A549 (cell line): Measurements from ENCODE around the gene RNF167. TPM values are rescaled to one million over a fixed set of nuclear protein-coding genes. Genes with fewer than 3 reads are reported as not detected.
A peak's percentile ranks its signal among the peaks of the same experiment; 100 is the strongest.

Experiments used
- ATAC-seq, 2 experiments: fragments of 200-7000 bp in 1 of 2; fragments of >200 bp in 1 of 2; cut with Nextera tagmentation in 1 of 2; cut with Tn5 transposase in 1 of 2; 3 replicates each; pipeline versions ENCODE4 v1.8.0 to v1.9.1; 2018 to 2020; ENCODE audit warnings: mild to moderate bottlenecking in 1 of 2, moderate library complexity in 1 of 2
- CTCF ChIA-PET: fragments of 300-600 bp; sonication (Branson Sonifier 250); formaldehyde crosslinking; extraction: SDS; loops from one replicate; lab custom pipeline; 2021; ENCODE audit warnings: antibody characterized with exemption, inconsistent platforms; lab: Yijun Ruan, JAX
- POLR2A ChIA-PET: fragments of 350-600 bp; formaldehyde crosslinking; extraction: SDS; loops from one replicate; lab custom pipeline; 2021; ENCODE audit warnings: antibody characterized with exemption, inconsistent platforms; lab: Yijun Ruan, JAX
- DNase-seq, 2 experiments: peaks; one replicate each; pipeline versions ENCODE4 v3.0.0 to v3.0.0-alpha.2; 2011 to 2016; ENCODE audit warnings: low read depth in 1 of 2, low spot score in 1 of 2
- FAIRE-seq: peaks from 2 replicates; lab custom pipeline; 2011; peaks lifted over from hg19 to GRCh38; lab: Jason Lieb, UNC
- H3K27ac ChIP-seq, 2 experiments: fragments of >200 bp; sonication (Bioruptor Twin); formaldehyde crosslinking; 3 replicates each; pipeline ENCODE4 v1.5.1; 2016 to 2017
- H3K4me1 ChIP-seq: fragments of >200 bp; sonication (Bioruptor Twin); formaldehyde crosslinking; 3 replicates; pipeline ENCODE4 v1.6.1; 2016
- H3K4me2 ChIP-seq: fragments of >200 bp; sonication (Bioruptor Twin); formaldehyde crosslinking; 3 replicates; pipeline ENCODE4 v1.6.1; 2016
- H3K4me3 ChIP-seq: fragments of >200 bp; sonication (Bioruptor Twin); formaldehyde crosslinking; 3 replicates; pipeline ENCODE4 v1.5.1; 2016
- H3K9me3 ChIP-seq: fragments of >200 bp; sonication (Bioruptor Twin); formaldehyde crosslinking; 3 replicates; pipeline ENCODE4 v1.6.1; 2016
- BCL3 ChIP-seq: fragments of >200 bp; sonication (Bioruptor Twin); formaldehyde crosslinking; IDR thresholded peaks from 3 replicates; pipeline ENCODE4 v1.6.1; 2016
- BHLHE40 ChIP-seq: IDR thresholded peaks from 2 replicates; pipeline ENCODE4 v1.6.1; 2012; ENCODE audit warnings: low read depth, low read length, inconsistent platforms
- CBX2 ChIP-seq: fragments of 200-600 bp; sonication (generic); IDR thresholded peaks from 2 replicates; pipeline ENCODE4 v1.6.1; 2016; ENCODE audit warnings: low read depth, mild to moderate bottlenecking, borderline replicate concordance
- CBX8 ChIP-seq: fragments of 200-600 bp; sonication (generic); IDR thresholded peaks from 2 replicates; pipeline ENCODE4 v1.6.1; 2016
- E2F6 ChIP-seq: IDR thresholded peaks from 2 replicates; pipeline ENCODE4 v1.6.1; 2012; ENCODE audit warnings: low read depth, borderline replicate concordance
- EHF ChIP-seq: fragments of 250-450 bp; sonication (Bioruptor Pico); IDR thresholded peaks from 2 replicates; pipeline ENCODE4 v1.5.0; 2020; ENCODE audit warnings: mild to moderate bottlenecking
- ELK1 ChIP-seq: fragments of 150-350 bp; IDR thresholded peaks from 2 replicates; pipeline ENCODE4 v1.6.1; 2014; ENCODE audit warnings: low read depth, mild to moderate bottlenecking, low read length
- ESRRA ChIP-seq: fragments of 150-350 bp; IDR thresholded peaks from 2 replicates; pipeline ENCODE4 v1.6.1; 2014; ENCODE audit warnings: mild to moderate bottlenecking, low read length, borderline replicate concordance
- FOSL2 ChIP-seq, 2 experiments: fragments of 450-650 bp in 1 of 2; fragments of >200 bp in 1 of 2; sonication (Bioruptor Twin) in 1 of 2; formaldehyde crosslinking; IDR thresholded peaks; 2 replicates each; pipeline versions ENCODE4 v1.5.0 to v1.6.1; 2016 to 2020; ENCODE audit warnings: mild to moderate bottlenecking in 1 of 2, moderate library complexity in 1 of 2
- GATA3 ChIP-seq: IDR thresholded peaks from 2 replicates; pipeline ENCODE4 v1.6.1; 2012; ENCODE audit warnings: borderline replicate concordance
- HES2 ChIP-seq: fragments of >200 bp; sonication (Bioruptor Twin); formaldehyde crosslinking; IDR thresholded peaks from 2 replicates; pipeline ENCODE4 v1.6.1; 2016
- HOXA7 ChIP-seq: fragments of 250-450 bp; sonication (Bioruptor Pico); IDR thresholded peaks from 2 replicates; pipeline ENCODE4 v1.5.0; 2020; ENCODE audit warnings: mild to moderate bottlenecking, moderate library complexity
- MAFK ChIP-seq: fragments of 450-650 bp; IDR thresholded peaks from 2 replicates; pipeline ENCODE4 v1.6.1; 2014; ENCODE audit not compliant: partially characterized antibody
- MAZ ChIP-seq: fragments of 150-350 bp; IDR thresholded peaks from 2 replicates; pipeline ENCODE4 v1.6.1; 2014; ENCODE audit warnings: antibody characterized with exemption, low read depth, low read length, borderline replicate concordance
- NR3C1 ChIP-seq: fragments of >200 bp; sonication (Bioruptor Twin); formaldehyde crosslinking; IDR thresholded peaks from 3 replicates; pipeline ENCODE4 v1.6.1; 2017
- PHF8 ChIP-seq: fragments of 200-600 bp; sonication (generic); IDR thresholded peaks from 2 replicates; pipeline ENCODE4 v1.6.1; 2016; ENCODE audit warnings: low read depth, mild to moderate bottlenecking, antibody characterized with exemption, moderate library complexity, borderline replicate concordance
- POLR2AphosphoS2 ChIP-seq: conservative IDR thresholded peaks from 2 replicates; pipeline ENCODE4 v1.6.1; 2012; ENCODE audit warnings: low read length, improper control_type of control experiment, inconsistent platforms
- RAD21 ChIP-seq, 2 experiments: fragments of >200 bp in 1 of 2; sonication (Bioruptor Twin) in 1 of 2; formaldehyde crosslinking in 1 of 2; IDR thresholded peaks in 1 of 2; conservative IDR thresholded peaks in 1 of 2; 2 replicates in 1 of 2; 3 replicates in 1 of 2; pipeline ENCODE4 v1.6.1; 2012 to 2018; ENCODE audit warnings: inconsistent platforms in 1 of 2
- RNF2 ChIP-seq: fragments of 200-600 bp; sonication (generic); IDR thresholded peaks from 2 replicates; pipeline ENCODE4 v1.6.1; 2016; ENCODE audit warnings: low read depth, mild to moderate bottlenecking, antibody characterized with exemption, moderate library complexity, borderline replicate concordance
- SMC3 ChIP-seq: fragments of >200 bp; sonication (Bioruptor Twin); formaldehyde crosslinking; IDR thresholded peaks from 3 replicates; pipeline ENCODE4 v1.6.1; 2018; ENCODE audit warnings: inconsistent platforms
- ZSCAN20 ChIP-seq: fragments of 250-450 bp; sonication (Bioruptor Pico); IDR thresholded peaks from 2 replicates; pipeline ENCODE4 v1.8.0; 2022; ENCODE audit warnings: mild to moderate bottlenecking, moderate library complexity
- WGBS: methylation state at CpG from one replicate; pipeline ENCODE4 v1.1.6; 2017; ENCODE audit errors: missing lambda C conversion rate; 5-methylcytosine and 5-hydroxymethylcytosine counted together
- polyA plus RNA-seq, 4 experiments: library from polyadenylated mRNA; depleted of rRNA in 3 of 4; stranded (reverse); fragments of >200 nt; fragmentation: RNase III in 1 of 4; extraction: RNeasy Plus Mini Kit Qiagen cat#74134 plus additional on column Dnase treatment in 1 of 4; gene quantifications; 2 replicates in 3 of 4; 3 replicates in 1 of 4; pipeline ENCODE4 v1.2.3, GENCODE V29; 2011 to 2017

The RNF167 gene
- polyA plus RNA-seq, 2 of the 4 experiments (the other 2 are of a cell fraction), result 86.4 to 98.7 TPM

GRCh38 chr17:4945176-4945943 lies 5.3 kb downstream of the RNF167 start (continued):
- TF ChIP-seq E2F6 (no peak), GATA3 (peak; percentile 53; the same call in 1 of the 2 replicates), MAZ (0 out of 2 replicates have a peak, but pooled peaks have one; percentile 56), POLR2AphosphoS2 (peak; percentile 94), RNF2 (no peak), BHLHE40 (no peak), NR3C1 (no peak), BCL3 (peak; percentile 88; the same call in 2 of the 3 replicates), CBX8 (no peak), FOSL2 (IDR thresholded peaks at IDR 0.05) (peak; percentile 96), FOSL2 (CRISPR knock-in tag; IDR thresholded peaks at IDR 0.05) (peak; percentile 99), HES2 (no peak), PHF8 (no peak), SMC3 (no peak), RAD21 (conservative IDR thresholded peaks at IDR 0.05 in 1 of 2, IDR thresholded peaks at IDR 0.05 in 1 of 2) (no peak), ZSCAN20 (CRISPR knock-in tag) (no peak), ESRRA (no peak), CBX2 (no peak)

GRCh38 chr17:4945944-4946280 lies 5.8 kb downstream of the RNF167 start:
- H3K27ac ChIP-seq, result peak overlapping the region; percentile 99
- 4% methylated on average over 4 of the region's 4 CpGs for WGBS
- H3K4me1 ChIP-seq, result peaks cover 59% of the 10 kb centered on the region
- DNase-seq (no peak), ATAC-seq (no peak), FAIRE-seq (no peak)
- ChIA-PET CTCF (interaction anchor here (1.4 to 3.7 kb wide), 4 partner anchors 16 to 41 kb away, joined by 4 to 17 read pairs (median 8); partner anchors contain the start of genes CAMTA2 and SPAG7), POLR2A (interaction anchor here (5.3 kb wide), 1 partner anchor 21 kb away, joined by 67 read pairs; the partner anchor contains the start of gene SPAG7)
- H3K4me3 ChIP-seq, result peak overlapping the region; percentile 98
- H3K9me3 ChIP-seq, result no peaks in the 10 kb centered on the region
- H3K4me2 ChIP-seq, result peak overlapping the region; percentile 99
- no peak for TF ChIP-seq HOXA7
- no peak for TF ChIP-seq EHF (CRISPR knock-in tag)
- TF ChIP-seq ELK1, result no peak
- no peak for TF ChIP-seq MAFK
